ENCODE results near the gene POLQ. TPM values are rescaled to one million over a fixed set of nuclear protein-coding genes. Genes with fewer than 3 reads are reported as not detected.

The POLQ gene
- total and polyA plus RNA-seq, 7 donors, result under 0.01 to 2.0 (median 0.46) TPM

DNA sequence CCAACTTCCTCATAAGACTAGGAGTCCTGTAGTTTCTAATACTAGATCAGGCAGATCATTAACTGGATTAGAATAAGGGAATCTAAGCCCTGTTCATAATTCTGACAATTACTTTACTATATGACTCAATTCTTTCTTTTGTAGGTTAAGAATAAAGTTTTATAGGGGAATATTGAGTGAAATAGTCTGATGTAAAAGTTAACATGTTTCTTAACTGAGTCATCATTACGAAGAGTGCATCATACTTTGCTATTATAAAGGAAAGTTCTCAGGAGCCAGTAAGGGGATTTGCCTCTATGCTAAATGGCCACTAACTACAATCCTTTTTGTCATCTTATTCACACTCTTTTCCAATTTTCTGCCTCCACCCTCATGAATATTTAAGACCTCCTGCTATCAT lies 63.1 kb downstream of the POLQ start:
- no peaks in the 10 kb centered on the region for H3K9me3 ChIP-seq
- WGBS, 2 donors, result 93 to 95% methylated on average over 1 of the region's 1 CpG
- no peaks in the 10 kb centered on the region for H3K4me1 ChIP-seq
- H3K4me3 ChIP-seq, result no peak overlapping the region
- no peaks in the 10 kb centered on the region for H3K36me3 ChIP-seq
- TF ChIP-seq EP300 (IDR thresholded peaks at IDR 0.05) (no peak), POLR2A (IDR thresholded peaks at IDR 0.05) (no peak), POLR2AphosphoS5 (IDR thresholded peaks at IDR 0.05) (no peak)
- TF ChIP-seq, protein P1, sequence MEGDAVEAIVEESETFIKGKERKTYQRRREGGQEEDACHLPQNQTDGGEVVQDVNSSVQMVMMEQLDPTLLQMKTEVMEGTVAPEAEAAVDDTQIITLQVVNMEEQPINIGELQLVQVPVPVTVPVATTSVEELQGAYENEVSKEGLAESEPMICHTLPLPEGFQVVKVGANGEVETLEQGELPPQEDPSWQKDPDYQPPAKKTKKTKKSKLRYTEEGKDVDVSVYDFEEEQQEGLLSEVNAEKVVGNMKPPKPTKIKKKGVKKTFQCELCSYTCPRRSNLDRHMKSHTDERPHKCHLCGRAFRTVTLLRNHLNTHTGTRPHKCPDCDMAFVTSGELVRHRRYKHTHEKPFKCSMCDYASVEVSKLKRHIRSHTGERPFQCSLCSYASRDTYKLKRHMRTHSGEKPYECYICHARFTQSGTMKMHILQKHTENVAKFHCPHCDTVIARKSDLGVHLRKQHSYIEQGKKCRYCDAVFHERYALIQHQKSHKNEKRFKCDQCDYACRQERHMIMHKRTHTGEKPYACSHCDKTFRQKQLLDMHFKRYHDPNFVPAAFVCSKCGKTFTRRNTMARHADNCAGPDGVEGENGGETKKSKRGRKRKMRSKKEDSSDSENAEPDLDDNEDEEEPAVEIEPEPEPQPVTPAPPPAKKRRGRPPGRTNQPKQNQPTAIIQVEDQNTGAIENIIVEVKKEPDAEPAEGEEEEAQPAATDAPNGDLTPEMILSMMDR (IDR thresholded peaks at IDR 0.05), result no peak
- DNase-seq, result no peak
- intact Hi-C loops (cut with DNase I), result no loop called here
- no peak overlapping the region for H3K27ac ChIP-seq
- H3K27me3 ChIP-seq, result no peaks in the 10 kb centered on the region

DNA sequence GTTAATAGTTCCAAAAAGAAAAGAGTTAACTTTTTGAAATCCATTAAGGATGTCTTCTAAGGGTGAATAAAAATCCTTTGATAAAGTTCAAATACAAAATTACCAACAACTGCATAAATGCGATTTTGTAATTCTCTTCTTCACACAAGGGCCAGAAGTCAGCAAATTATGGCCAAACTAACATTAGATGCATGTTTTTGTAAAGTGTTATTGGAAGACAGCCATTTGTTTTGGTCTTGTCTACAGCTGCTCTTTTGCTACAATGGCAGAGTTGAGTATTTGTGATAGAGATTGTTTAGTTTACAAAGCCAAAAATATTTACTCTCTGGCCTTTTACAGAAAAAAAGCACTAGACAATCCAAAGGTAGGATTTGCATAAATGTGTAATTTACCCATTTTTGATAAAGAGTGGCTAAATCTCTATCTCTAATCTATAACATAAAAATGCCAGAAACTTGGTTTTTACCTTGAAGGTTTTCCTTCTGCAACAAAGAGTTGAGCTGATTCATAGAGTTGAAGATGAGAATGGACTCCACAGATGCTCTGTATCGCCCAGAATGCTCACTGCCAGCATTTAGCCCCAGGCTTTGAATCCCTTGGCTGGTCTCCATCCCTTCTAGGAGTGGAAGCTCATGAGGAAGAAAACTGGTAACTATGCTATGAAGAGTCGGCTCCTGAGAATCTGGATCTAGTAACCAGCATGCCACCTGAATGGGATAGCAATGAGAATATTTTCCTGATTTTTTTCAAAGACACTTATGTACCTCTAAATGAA lies 64.5 kb downstream of the POLQ start:
- no peak for DNase-seq
- WGBS, 2 donors, result 83 to 90% methylated on average over 3 of the region's 3 CpGs

DNA sequence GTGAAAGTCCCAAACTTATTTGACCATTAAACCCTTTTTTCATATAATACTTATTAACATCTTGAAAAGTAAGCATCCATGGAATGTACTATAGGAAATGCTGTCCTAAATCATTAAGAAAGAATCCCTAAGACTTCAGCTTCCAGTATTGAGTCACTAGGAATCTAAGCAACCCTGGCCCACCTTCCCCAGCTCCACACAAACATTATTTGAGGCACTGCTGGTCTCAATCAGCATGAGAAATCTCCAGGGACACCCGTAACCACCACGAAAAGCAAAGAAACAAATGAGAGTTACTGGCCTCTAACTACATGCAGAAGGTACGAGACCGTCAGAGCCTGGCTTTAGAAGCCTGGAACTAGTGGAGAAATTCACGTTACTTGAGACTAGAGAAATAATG lies 68.2 kb downstream of the POLQ start:
- WGBS, 2 donors, result 95% methylated on average over 5 of the region's 5 CpGs
- no peaks in the 10 kb centered on the region for H3K36me3 ChIP-seq
- no peak for DNase-seq

More for the DNA sequence above, 64.5 kb downstream of the POLQ start:
- no peaks in the 10 kb centered on the region for H3K36me3 ChIP-seq
- H3K4me3 ChIP-seq, result no peak overlapping the region
- no peaks in the 10 kb centered on the region for H3K4me1 ChIP-seq
- no peaks in the 10 kb centered on the region for H3K9me3 ChIP-seq
- no peaks in the 10 kb centered on the region for H3K27me3 ChIP-seq
- no peak for TF ChIP-seq EP300 (IDR thresholded peaks at IDR 0.05)
- TF ChIP-seq, protein P1 (IDR thresholded peaks at IDR 0.05), result no peak
- TF ChIP-seq POLR2A (IDR thresholded peaks at IDR 0.05), result no peak
- TF ChIP-seq POLR2AphosphoS5 (IDR thresholded peaks at IDR 0.05), result no peak
- intact Hi-C loops (cut with DNase I), result no loop called here
- H3K27ac ChIP-seq, result no peak overlapping the region

DNA sequence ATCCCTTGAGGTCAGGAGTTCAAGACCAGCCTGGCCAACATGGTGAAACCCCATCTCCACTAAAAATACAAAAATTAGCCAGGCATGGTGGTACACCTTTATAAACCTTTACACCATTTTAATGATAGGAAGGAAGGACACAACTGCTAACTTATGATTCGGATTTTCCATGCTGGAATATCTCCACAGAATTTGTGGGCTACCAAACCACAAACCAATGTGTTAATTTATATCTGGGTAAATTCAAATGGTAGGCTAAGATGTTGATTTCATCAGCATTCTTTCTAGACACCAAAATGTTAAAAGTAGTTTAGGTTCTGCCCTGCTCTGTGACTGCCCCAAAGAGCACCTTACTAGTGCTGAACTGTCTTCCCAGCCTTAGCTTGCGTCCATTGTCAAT lies 72.8 kb downstream of the POLQ start:
- no peak overlapping the region for H3K4me3 ChIP-seq
- H3K27ac ChIP-seq, result no peak overlapping the region
- WGBS, 2 donors, result 95 to 96% methylated on average over 2 of the region's 2 CpGs
- H3K27me3 ChIP-seq, result no peaks in the 10 kb centered on the region
- DNase-seq, result no peak
- H3K36me3 ChIP-seq, result no peaks in the 10 kb centered on the region
- no peak for TF ChIP-seq EP300 (IDR thresholded peaks at IDR 0.05)
- TF ChIP-seq POLR2AphosphoS5 (IDR thresholded peaks at IDR 0.05), result no peak
- no peak for TF ChIP-seq POLR2A (IDR thresholded peaks at IDR 0.05)
- TF ChIP-seq, protein P1 (IDR thresholded peaks at IDR 0.05), result no peak
- H3K9me3 ChIP-seq, result no peaks in the 10 kb centered on the region
- intact Hi-C loops (cut with DNase I), result no loop called here
- H3K4me1 ChIP-seq, result no peaks in the 10 kb centered on the region

More for the DNA sequence above, 68.2 kb downstream of the POLQ start:
- H3K4me1 ChIP-seq, result no peaks in the 10 kb centered on the region
- no peak overlapping the region for H3K27ac ChIP-seq
- H3K9me3 ChIP-seq, result no peaks in the 10 kb centered on the region
- no peaks in the 10 kb centered on the region for H3K27me3 ChIP-seq
- TF ChIP-seq EP300 (IDR thresholded peaks at IDR 0.05) (no peak), POLR2A (IDR thresholded peaks at IDR 0.05) (no peak), POLR2AphosphoS5 (IDR thresholded peaks at IDR 0.05) (no peak)
- TF ChIP-seq, protein P1 (IDR thresholded peaks at IDR 0.05), result no peak
- intact Hi-C loops (cut with DNase I), result no loop called here
- no peak overlapping the region for H3K4me3 ChIP-seq
